IPS DF 19.7 (cell line): Measurements from ENCODE around the gene SULT2A1.
A peak's percentile ranks its signal among the peaks of the same experiment; 100 is the strongest.
"Not testable (repeated sequence)": the region's sequence is repeated elsewhere in the genome, so short reads cannot be mapped to it uniquely, and the experiment has no call there.

Source experiments
- DNase-seq: peaks from one replicate; pipeline ENCODE4 v3.0.0-alpha.2; 2013; ENCODE audit warnings: low read depth, low spot score

The SULT2A1 gene, protein sequence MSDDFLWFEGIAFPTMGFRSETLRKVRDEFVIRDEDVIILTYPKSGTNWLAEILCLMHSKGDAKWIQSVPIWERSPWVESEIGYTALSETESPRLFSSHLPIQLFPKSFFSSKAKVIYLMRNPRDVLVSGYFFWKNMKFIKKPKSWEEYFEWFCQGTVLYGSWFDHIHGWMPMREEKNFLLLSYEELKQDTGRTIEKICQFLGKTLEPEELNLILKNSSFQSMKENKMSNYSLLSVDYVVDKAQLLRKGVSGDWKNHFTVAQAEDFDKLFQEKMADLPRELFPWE

DNA sequence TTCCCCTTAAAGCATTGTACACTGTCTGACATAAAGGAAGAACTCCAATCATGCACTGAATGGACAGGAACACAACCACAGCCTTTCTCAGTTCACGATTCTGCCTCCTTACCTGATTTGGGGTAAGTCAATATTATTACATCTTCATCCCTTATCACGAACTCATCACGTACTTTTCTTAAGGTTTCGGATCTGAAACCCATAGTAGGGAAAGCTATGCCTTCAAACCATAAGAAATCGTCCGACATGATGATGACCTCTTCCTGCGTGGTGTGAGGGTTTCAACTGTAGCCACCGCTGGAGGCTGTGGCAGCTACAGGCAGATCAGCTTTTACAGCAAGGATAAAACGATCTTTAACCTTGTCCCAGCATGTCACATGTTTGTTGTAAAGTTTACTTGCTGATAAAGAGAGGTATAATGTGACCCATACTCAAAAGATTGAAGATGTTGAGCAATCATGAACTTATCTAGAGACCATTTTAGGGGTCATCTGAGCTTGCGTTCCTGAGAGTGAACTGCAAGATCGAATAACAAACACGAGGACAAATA lies at the start of gene SULT2A1:
SULT2A1 (minus strand) TSS at position 306 of the 550 bp plus-strand sequence; CDS start at position 248, 58 bp downstream.
- DNase-seq: no peak

DNA sequence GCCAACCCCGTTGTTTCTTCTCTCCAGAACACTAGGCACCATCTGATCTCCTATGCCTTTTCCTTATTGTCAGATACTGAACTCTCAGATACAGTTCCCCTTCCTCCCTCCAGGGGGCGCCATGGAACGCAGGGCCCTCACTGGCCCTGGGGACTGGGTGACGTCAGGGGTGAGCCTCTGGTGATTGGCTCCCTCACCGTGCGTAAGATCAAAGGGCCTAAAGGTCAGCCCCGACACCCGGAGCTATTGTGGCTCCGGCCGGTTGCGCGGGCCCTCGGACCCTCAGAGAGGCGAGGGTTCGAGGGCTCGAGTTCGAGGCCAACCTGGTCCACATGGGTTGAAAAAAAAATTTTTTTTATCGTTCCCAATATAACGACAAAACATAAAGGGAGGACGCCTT lies 42.5 kb upstream of the SULT2A1 start:
- DNase-seq: not testable (repeated sequence)

DNA sequence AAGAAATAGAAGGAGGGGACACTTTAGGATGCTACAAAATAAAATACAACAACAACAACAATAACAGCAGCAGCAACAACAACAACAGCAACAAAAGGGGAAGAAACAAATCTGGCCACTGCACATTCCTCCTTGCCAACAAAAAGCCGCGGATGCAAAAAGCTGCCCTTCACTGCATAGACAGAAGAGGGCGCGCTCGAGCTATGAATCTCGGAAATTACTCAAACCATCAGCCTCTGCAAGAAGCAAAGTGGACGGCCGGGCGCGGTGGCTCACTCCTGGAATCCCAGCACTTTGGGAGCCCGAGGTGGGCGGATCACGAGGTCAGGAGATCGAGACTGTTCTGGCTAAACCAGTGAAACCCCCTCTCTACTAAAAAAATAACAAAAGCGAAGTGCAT lies 34.0 kb upstream of the SULT2A1 start:
- DNase-seq: not testable (repeated sequence)

DNA sequence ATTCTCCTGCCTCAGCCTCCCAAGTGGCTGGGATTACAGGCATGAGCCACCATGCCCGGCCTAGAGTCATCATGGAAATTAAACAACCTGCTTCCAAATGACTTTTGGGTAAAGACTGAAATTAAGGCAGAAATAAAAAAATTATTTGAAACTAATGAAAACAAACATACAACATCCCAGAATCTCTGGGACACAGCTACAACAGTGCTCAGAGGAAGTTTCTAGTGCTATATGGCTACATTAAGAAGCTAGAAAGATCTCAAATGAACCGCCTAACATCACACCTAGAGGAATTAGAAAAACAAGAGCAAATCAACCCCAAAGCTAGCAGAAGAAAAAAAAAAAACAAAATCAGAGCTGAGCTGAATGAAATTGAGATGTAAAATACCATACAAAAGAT lies 24.1 kb upstream of the SULT2A1 start:
- not testable (repeated sequence) for DNase-seq

DNA sequence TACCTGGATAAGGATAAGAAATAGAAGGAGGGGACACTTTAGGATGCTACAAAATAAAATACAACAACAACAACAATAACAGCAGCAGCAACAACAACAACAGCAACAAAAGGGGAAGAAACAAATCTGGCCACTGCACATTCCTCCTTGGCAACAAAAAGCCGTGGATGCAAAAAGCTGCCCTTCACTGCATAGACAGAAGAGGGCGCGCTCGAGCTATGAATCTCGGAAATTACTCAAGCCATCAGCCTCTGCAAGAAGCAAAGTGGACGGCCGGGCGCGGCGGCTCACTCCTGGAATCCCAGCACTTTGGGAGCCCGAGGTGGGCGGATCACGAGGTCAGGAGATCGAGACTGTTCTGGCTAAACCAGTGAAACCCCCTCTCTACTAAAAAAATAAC lies 23.2 kb upstream of the SULT2A1 start:
- not testable (repeated sequence) for DNase-seq

DNA sequence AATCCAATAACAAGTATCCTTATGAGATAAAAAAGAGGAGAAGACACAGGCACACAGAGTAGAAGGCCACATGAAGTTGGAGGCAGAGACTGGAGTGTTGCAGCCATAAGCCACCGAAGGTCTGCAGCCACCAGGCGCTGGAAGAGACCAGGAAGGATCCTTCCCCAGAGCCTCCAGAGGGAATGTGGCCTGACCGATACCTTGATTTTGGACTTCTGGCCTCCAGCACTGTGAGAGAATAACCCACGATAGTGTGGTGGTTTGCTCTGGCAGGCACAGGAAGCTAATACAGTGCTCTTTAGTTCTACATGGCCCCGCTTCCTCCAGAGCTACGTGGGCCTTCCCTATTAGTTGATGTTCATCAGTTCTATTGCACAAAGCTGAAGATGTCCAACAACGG lies 15.3 kb upstream of the SULT2A1 start:
- no peak for DNase-seq

DNA sequence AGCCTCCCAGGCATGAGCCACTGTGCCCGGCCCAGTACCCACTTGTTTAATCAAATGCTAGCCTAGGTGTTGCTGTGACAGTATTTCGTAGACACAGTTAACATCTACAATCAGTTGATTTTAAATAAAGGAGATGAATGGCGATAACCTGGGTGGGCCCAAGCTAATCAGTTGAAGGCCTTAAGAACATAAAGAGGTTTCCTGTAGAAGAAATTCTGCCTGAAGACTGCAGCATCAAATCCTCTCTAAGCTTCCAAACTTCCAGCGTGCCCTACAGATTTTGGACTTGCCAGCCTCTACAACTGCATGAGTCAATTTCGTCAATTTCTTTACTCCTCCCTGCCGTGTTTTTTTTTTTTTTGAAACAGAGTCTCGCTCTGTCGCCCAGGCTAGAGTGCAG lies 13.2 kb upstream of the SULT2A1 start:
- no peak for DNase-seq

DNA sequence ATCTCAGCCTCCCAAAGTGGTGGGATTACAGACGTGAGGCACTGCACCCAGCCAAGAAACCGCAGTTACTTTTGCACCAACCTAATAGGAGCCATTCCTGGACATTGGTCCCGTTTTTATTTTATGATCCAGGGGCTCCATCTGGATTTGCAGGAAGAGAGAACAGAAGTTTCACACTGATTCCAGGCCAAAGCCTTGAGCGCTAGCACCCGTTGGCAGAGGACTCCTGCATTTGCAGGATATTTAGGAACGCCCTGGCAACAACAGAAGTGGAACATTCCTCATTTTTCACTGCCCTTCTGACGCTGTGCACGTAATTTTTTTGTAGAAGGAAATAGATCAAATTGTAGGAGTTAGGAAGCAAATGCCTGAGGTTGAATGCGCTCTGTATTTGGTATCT lies 11.7 kb upstream of the SULT2A1 start:
- no peak for DNase-seq

DNA sequence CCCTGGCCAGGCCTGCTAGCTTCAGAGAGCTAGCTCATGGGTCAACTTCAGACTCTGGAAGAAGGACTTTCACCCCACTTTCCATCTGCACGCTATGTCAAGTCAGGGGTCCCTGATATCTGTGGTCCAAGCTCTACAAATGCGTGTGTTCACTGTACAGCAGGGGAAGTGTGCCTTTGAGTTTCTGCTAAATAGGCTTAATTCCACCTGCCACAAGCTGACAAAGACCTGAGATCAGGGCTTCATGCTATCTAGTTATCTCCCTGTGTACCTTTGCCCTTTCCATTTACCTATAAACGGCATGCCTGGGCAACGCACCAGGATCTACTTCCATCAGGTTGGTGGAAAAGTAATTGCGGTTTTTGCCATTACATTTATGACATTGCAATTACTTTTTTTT lies 10.7 kb upstream of the SULT2A1 start:
- DNase-seq: no peak

DNA sequence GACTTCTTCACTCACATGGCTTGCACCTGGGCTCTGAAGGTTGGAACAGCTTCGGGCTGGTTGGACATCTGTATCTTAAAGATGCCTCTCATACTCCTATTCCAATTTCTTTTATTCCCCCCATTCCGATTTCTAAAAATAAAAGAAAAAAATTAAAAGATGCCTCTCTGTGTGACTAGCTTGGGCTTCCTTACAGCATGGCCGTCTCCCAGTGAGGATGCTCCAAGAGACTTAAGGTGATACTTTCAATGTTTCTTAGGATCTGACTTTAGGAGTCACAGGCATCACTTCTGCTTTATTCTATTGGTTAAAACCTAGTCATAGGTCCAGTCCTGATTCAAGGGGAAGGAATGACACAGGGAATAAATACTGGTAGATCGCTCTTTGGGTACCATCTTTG lies 9.9 kb upstream of the SULT2A1 start:
- DNase-seq: no peak

DNA sequence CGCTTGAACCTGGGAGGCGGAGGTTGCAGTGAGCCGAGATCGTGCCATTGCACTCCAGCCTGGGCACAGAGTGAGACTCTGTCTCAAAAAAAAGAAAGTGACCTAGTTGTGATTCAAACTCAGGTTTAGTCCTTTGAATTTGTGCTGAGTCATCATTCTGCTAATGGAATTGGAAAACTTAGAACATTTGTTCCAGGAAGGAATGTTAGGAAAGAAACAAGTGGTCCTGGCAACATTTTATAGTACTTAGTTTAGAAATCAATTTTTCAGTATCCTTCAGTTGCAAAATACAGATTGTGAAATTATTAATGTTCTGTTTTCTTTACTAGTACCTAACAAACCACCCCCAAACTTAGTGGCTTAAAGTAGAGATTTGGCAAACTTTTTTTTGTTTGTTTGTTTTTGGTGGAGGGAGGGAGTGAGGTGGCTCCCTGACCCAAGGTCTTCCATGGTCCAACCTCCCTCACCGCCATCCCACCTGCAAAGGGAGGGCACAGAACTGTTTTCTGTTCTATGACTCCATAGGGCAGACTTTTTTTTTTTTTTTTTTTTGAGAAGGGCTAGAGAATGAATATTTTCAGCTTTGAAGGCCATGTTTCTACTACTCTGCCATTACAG lies 9.2 kb upstream of the SULT2A1 start:
- no peak for DNase-seq

DNA sequence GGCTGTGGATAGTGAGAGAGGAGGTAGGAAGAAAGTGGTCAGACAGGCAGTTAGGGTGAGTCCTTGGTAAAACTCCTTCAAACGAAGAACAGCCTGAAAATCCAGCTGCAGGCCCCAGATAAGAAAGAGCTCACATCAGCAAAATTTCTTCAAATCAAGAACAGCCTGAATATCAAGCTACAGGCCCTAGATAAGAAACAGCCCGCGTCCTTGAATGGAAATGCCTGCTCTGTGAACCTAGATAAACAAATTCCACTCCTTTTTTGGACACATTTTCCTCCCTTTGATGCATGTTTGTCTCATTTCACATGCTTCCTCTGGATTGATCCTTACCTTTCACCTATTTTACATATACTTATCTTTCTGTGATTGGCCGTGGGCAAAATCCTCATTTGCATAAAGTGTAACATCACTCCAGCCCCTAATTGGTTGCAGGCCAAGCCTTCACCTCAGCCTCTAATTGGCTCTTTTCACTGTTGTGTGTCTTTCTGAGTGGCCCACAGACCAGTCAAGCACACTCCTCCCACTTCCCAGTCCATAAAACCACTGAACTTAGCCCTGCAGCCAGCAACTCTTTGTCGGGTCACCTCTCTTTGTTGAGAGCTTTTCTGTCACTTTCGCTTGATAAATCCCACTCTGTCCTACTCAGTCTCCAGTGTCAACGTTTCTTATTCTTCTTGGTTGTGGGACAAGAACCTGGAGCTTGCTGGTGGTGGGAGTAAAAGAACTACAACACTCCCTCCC lies 6.0 kb upstream of the SULT2A1 start:
- DNase-seq: no peak

DNA sequence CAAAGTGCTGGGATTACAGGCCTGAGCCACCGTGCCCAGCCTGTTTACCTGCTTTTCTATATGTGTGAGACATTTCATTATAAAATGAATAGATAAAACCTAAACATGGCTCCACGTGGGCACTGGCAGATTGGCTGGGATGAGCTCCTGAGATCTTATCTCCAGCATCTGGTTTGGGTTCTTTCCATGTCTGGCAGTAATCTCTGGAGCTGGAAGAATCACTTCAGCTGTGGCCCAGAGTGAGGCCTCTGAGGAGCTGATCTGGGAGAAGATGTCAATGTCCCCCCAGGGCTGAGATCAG lies 5.5 kb upstream of the SULT2A1 start:
- no peak for DNase-seq

DNA sequence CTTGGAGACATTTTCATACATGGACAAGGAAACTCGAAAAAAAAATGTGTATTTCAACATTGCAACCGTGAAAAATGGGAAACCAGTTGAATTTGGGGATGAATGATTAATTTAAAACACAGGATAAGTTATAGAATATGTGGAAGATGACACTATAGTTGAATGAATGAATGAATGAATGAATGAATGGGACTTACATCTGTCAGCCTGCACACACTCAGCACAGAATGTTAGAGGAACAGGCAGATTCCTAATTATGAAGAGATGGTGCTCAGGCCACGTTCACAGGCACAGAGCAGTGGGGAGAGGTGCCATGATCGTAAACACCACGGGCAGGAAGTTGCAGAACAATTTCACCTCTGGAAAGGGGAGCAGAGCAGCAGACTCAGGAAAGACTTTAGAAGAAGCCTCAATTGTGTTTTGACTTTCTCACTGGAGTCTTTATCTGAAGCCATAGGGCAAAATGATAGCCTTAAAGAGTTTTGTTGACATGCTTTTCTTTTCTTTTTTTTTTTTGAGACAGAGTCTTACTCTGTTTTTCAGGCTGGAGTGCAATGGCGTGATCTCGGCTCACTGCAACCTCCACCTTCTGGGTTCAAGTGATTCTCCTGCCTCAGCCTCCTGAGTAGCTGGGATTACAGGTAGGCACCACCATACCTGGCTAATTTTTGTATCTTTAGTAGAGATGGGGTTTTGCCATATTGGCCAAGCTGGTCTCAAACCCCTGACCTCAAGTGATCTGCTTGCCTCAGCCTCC lies 4.9 kb upstream of the SULT2A1 start:
- no peak for DNase-seq

DNA sequence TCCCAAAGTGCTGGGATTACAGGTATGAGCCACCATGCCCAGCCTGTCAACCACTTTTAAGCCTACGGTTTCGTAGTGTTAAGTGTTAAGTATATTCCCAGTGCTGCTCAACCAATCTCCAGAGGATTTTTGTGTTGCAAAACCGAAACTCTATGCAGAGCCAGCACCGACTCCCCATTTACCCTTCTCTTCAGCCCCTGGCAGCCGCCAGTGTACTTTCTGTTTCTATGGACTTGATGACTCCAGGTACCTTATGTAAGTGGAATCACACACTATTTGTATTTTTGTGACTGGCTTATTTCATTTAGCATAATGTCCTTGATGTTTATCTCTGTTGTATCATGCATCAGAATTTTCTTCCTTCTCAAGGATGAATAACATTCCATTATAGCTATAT lies 1.1 kb downstream of the SULT2A1 start:
- DNase-seq: no peak

DNA sequence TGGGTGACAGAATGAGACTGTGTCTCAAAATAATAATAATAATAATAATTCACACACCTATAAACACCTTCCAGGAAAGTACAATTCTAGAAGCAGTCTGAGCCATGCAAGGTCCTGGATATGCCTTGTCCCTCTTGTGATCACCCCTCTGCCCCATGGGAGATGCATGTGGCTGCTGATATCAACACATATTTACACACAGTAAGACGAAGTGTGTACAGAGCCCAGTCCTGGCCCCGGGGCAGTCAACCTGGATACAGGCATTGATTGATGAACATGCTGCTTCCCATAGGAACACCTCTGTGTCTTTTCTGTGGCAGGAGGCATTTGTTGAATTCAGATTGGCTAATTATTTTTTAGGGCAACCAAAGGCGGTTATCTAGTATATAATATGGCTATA lies 3.2 kb downstream of the SULT2A1 start:
- DNase-seq: no peak

DNA sequence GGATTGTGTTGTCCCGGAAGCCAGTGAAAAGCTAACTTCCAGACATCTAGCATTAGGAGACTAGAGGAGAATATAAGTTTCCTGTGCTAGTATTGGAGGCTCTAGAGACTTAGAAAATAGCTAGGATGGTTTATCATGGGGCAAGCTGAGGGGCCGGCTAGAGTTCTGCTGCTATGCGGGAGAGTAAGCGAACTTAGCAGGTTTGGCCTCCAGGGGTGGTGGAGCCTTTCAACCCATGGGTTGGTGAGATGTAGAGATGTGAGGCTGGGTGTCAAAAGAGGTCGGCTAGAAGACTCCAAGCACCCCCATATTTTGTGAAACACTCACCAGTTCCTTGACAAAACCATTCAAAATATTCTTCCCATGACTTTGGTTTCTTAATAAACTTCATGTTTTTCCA lies 4.4 kb downstream of the SULT2A1 start:
- no peak for DNase-seq

DNA sequence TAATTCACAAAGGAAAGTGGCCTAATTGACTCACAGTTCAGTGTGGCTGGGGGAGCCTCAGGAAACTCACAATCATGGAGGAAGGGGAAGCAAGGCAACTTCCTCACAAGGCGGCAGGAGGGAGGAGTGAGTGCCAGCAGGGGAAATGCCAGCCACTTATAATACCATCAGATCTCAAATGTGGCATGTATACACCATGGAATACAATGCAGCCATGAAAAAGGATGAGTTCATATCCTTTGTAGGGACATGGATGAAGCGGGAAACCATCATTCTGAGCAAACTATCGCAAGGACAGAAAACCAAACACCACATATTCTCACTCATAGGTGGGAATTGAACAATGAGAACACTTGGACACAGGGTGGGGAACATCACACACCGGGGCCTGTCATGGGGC lies 6.7 kb downstream of the SULT2A1 start:
- not testable (repeated sequence) for DNase-seq

DNA sequence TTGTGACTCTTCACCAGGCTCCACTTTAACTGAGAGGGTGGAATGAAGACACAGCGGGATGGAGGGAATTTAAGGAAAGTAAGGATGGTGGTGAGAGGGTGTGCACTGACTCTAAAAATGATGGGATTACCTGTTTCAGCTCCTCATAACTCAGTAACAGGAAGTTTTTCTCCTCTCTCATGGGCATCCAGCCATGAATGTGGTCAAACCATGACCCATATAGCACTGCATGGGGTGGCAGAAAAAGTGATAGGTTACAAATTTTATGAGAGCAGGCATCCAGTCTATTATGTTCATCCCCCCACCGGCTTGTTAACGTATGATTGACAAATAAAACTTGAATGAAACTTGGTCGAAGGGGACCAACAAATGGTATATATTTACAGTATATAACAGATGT lies 7.2 kb downstream of the SULT2A1 start:
- no peak for DNase-seq

DNA sequence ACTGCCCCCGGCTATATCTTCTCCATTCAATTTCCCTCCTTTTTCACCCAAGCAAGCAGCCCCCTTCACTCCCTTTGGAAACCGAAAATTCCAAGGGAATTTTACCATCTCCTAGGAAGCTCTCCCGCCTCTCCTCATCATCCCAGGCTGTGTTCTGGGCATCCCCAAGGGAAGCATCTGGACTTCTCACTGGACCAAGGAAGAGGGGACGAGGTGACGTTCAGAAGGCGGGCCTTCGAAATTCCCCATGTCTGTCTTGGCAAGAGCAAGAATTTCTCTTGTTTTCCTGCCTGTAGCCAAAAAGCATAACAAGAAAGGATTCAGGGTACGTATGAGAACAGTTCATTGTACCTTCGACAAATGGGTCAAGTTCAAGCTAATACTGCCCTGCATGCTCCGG lies 20.9 kb downstream of the SULT2A1 start:
- DNase-seq: no peak

DNA sequence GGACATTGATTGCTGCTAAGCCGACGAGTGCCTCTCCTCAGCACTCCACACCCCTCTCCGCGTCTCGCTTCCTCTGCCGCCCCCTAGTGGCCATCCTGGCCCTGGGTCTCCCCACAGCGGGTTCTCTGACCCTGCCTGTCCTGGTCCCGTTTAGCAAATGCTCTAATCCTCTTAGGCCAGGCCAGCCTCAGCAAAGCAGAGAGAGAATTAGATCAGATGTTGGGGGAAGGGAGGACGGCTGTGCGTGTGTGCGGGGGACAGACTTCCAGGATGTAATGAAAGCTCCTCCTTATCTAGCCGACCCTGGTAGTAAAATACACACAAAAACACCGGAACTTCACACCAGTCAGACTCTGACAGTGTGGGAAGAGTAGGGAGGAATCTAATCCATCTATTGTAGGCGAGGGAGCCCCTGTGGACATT lies 22.6 kb downstream of the SULT2A1 start:
- DNase-seq: peak; percentile 71

DNA sequence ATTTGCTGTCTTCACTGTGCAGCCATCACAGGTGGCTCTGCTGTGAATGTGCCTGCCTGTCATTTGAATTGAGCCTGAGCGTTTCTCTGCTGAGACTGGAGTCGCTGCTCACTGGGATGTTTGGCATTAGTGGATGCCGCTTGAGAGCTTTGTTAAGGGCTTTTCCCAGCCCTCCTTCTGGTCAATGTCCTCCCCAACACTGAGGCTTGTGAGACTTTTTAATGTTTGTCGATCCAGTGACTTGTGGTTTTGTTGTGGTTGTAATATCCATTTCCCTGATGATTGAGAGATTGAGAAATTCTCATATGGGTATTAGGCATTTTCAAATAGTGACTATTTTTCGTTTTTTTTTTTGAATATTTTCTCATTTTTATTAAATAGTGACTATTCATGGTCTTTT lies 24.5 kb downstream of the SULT2A1 start:
- DNase-seq: no peak
